Panc1 (cell line): Measurements from ENCODE around the gene COL13A1. TPM values are rescaled to one million over a fixed set of nuclear protein-coding genes. Genes with fewer than 3 reads are reported as not detected.

Experiments used
- ATAC-seq: fragments of 200-7000 bp; cut with Tn5 transposase; 2 replicates; pipeline ENCODE4 v1.9.1; 2020; ENCODE audit warnings: mild to moderate bottlenecking, moderate library complexity
- BruUV-seq: library from RNA; stranded (reverse); fragments of 400-500 nt; replicated peaks from 2 replicates; lab custom pipeline; 2021; lab: Mats Ljungman, UMichigan
- CTCF ChIA-PET: fragments of 300-600 bp; sonication (Branson Sonifier 250); formaldehyde crosslinking; loops from one replicate; lab custom pipeline; 2022; ENCODE audit warnings: antibody characterized with exemption; lab: Charles Lee
- POLR2A ChIA-PET: fragments of 300-600 bp; sonication (Branson Sonifier 250); formaldehyde crosslinking; loops from one replicate; lab custom pipeline; 2022; ENCODE audit warnings: antibody characterized with exemption; lab: Charles Lee
- DNase-seq: peaks from one replicate; pipeline ENCODE4 v3.0.0-alpha.2; 2010; ENCODE audit warnings: low read depth, low spot score
- H3K27ac ChIP-seq: 2 replicates; pipeline ENCODE4 v1.5.1; 2011; ENCODE audit warnings: mild to moderate bottlenecking, low read length, inconsistent platforms
- H3K27me3 ChIP-seq: fragments of 200-500 bp; sonication (Bioruptor generic); 2 replicates; pipeline ENCODE4 v1.6.0; 2014; ENCODE audit warnings: low read length, inconsistent platforms; ENCODE audit not compliant: control insufficient read depth, insufficient read depth
- H3K36me3 ChIP-seq: fragments of 200-500 bp; sonication (Bioruptor generic); 2 replicates; pipeline ENCODE4 v1.5.1; 2014; ENCODE audit warnings: inconsistent platforms, mild to moderate bottlenecking, low read length, moderate library complexity; ENCODE audit not compliant: control insufficient read depth, insufficient read depth
- H3K4me1 ChIP-seq: 2 replicates; pipeline ENCODE4 v1.5.1; 2011; ENCODE audit warnings: inconsistent platforms, mild to moderate bottlenecking, low read length, moderate library complexity; ENCODE audit not compliant: control insufficient read depth, insufficient read depth
- H3K4me3 ChIP-seq, 2 experiments: 2 replicates each; pipeline ENCODE4 v1.5.1; 2011 to 2012; ENCODE audit warnings: low read depth in 2 of 2, low read length in 2 of 2, mild to moderate bottlenecking in 2 of 2, inconsistent platforms in 1 of 2, moderate library complexity in 1 of 2
- H3K9me3 ChIP-seq: fragments of 200-500 bp; sonication (Bioruptor generic); 2 replicates; pipeline ENCODE4 v1.5.1; 2014; ENCODE audit warnings: low read depth, mild to moderate bottlenecking, inconsistent platforms, low read length, moderate library complexity; ENCODE audit not compliant: control insufficient read depth, insufficient read depth
- CTCF ChIP-seq: fragments of 450-650 bp; IDR thresholded peaks from 2 replicates; pipeline ENCODE4 v1.5.1; 2017; ENCODE audit warnings: mild to moderate bottlenecking
- POLR2AphosphoS5 ChIP-seq: IDR thresholded peaks from 2 replicates; pipeline ENCODE4 v1.6.1; 2012; ENCODE audit warnings: mild to moderate bottlenecking, low read depth, low read length, moderate library complexity
- REST ChIP-seq, 2 experiments: IDR thresholded peaks; 2 replicates each; pipeline ENCODE4 v1.6.1; 2011 to 2012; ENCODE audit warnings: low read depth in 2 of 2, control low read depth in 1 of 2, low read length in 1 of 2, mild to moderate bottlenecking in 1 of 2, moderate library complexity in 1 of 2; ENCODE audit not compliant: insufficient read depth in 1 of 2
- SIN3A ChIP-seq: IDR thresholded peaks from 2 replicates; pipeline ENCODE4 v1.6.1; 2012; ENCODE audit warnings: low read depth, mild to moderate bottlenecking, low read length, moderate library complexity, borderline replicate concordance; ENCODE audit not compliant: insufficient read depth
- TCF7L2 ChIP-seq: IDR thresholded peaks from 2 replicates; pipeline ENCODE4 v1.6.1; 2011; ENCODE audit warnings: mild to moderate bottlenecking, low read depth, low read length, inconsistent platforms
- in situ Hi-C: cut with HindIII; loops from 2 replicates; pipeline ENCODE4 v1.10.0; 2016; ENCODE audit warnings: low sequenced_read_pairs, low pct_unique_long_range_greater_than_20kb
- intact Hi-C: fragments of 100-400 bp; cut with micrococcal nuclease; formaldehyde crosslinking; loops from one replicate; pipeline ENCODE4 v1.10.0; 2022; ENCODE audit not compliant: unreplicated experiment
- total RNA-seq: library from RNA; stranded (reverse); gene quantifications from one replicate; pipeline ENCODE4 v1.2.1, GENCODE V29; 2021; ENCODE audit not compliant: unreplicated experiment

The COL13A1 gene
- total RNA-seq, 1 experiment from 2014 or later, result 1.0 TPM

GRCh38 chr10:69791812-69792211 is 9.9 kb upstream of the COL13A1 start:
- in situ Hi-C loops, result no loop called here
- Histone ChIP-seq H3K27ac (no peak overlapping the region), H3K36me3 (no peaks in the 10 kb centered on the region), H3K9me3 (peaks cover 17% of the 10 kb centered on the region; the same call in 1 of the 2 replicates), H3K4me1 (no peaks in the 10 kb centered on the region), H3K27me3 (no peaks in the 10 kb centered on the region; the same call in 1 of the 2 replicates), H3K4me3 (no peak overlapping the region)
- no TSS peak for BruUV-seq
- no peak for ATAC-seq
- DNase-seq, result no peak
- TF ChIP-seq SIN3A, result no peak
- CTCF ChIA-PET, result interaction anchor here (0.6 kb wide), 1 partner anchor 83 kb away, joined by 6 read pairs; no protein-coding TSS in a partner anchor
- intact Hi-C loops, result no loop called here
- POLR2A ChIA-PET, result interaction anchor here (0.6 kb wide), 1 partner anchor 24 kb away, joined by 7 read pairs; no protein-coding TSS in a partner anchor

- no peak for TF ChIP-seq TCF7L2
- TF ChIP-seq SIN3A, result no peak
- no peak for TF ChIP-seq CTCF
- TF ChIP-seq POLR2AphosphoS5, result no peak
- TF ChIP-seq REST (IDR thresholded peaks at IDR 0.05; ENCODE audit: insufficient read depth in 1 of 2, low read depth in 2 of 2, low read length in 1 of 2), result no peak
- Histone ChIP-seq H3K9me3 (peaks cover 17% of the 10 kb centered on the region; the same call in 1 of the 2 replicates), H3K36me3 (no peaks in the 10 kb centered on the region), H3K27me3 (no peaks in the 10 kb centered on the region; the same call in 1 of the 2 replicates), H3K4me3 (no peak overlapping the region), H3K27ac (no peak overlapping the region), H3K4me1 (no peaks in the 10 kb centered on the region)
- intact Hi-C loops (no loop called here), in situ Hi-C loops (no loop called here)
- BruUV-seq, result no TSS peak
- POLR2A ChIA-PET, result no interaction called here
- DNase-seq (no peak), ATAC-seq (no peak)
- CTCF ChIA-PET, result no interaction called here
These were observed 9.4 kb upstream of the COL13A1 start for GRCh38 chr10:69792341-69792740.

GRCh38 chr10:69794673-69795072 is 7.0 kb upstream of the COL13A1 start:
- DNase-seq (no peak), ATAC-seq (no peak)
- no peaks in the 10 kb centered on the region for H3K4me1 ChIP-seq
- H3K36me3 ChIP-seq, result no peaks in the 10 kb centered on the region
- ChIA-PET POLR2A (no interaction called here), CTCF (no interaction called here)
- H3K27me3 ChIP-seq, result no peaks in the 10 kb centered on the region; the same call in 1 of the 2 replicates
- peaks cover 17% of the 10 kb centered on the region; the same call in 1 of the 2 replicates for H3K9me3 ChIP-seq
- intact Hi-C loops (no loop called here), in situ Hi-C loops (no loop called here)
- no TSS peak for BruUV-seq
- TF ChIP-seq SIN3A (no peak), CTCF (no peak), TCF7L2 (no peak), REST (IDR thresholded peaks at IDR 0.05; ENCODE audit: insufficient read depth in 1 of 2, low read depth in 2 of 2, low read length in 1 of 2) (no peak), POLR2AphosphoS5 (no peak)
- no peak overlapping the region for H3K4me3 ChIP-seq
- H3K27ac ChIP-seq, result no peak overlapping the region
